DMS53 treated with DMSO at 0.1 percent for 48 hours (cell line): ENCODE results near the gene POLE4.

Source experiments
- DNase-seq: peaks from one replicate; lab custom pipeline; 2025; ENCODE audit not compliant: unreplicated experiment; lab: John Stamatoyannopoulos, UW

POLE4 gene

GRCh38 chr2:74939919-74940812, 18.3 kb upstream of the POLE4 start:
- peak; percentile 24 for DNase-seq

GRCh38 chr2:74941284-74941683, 17.2 kb upstream of the POLE4 start:
- DNase-seq: no peak

GRCh38 chr2:74942263-74942662, 16.2 kb upstream of the POLE4 start:
- no peak for DNase-seq

DNA sequence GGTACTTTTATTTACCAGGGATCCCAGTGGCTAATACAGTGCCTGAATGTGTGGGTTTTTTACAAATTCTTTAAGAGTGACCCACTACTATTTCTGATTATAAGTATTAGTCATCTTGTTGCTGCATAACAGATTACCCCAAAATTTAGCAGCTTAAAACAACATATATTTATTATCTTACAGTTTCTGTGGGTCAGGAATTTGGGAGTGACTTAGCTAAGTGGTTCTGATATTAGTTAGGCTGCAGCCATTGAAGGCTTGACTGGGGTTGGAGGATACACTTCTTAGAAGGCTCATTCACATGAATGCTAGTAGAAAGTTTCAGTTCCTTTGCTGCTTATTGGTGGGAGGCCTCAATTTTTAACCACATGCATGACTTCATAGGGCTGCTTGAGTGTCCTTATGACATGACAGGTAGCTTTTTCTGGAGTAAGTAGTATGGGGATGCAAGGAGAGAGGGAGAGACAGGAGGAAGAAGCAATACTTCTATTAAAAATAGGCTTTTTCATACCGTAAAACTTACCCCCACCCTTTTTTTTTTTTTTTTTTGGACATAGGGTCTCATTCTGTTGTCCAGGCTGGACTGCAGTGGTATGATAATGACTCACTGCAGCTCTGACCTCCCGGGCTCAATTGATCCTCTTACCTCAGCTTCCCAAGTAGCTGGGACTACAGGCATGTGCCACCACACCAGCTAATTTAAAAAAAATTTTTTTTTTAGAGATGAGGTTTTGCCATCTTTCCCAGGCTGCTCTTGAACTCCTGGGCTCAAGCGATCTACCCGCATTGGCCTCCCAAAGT, 13.3 kb upstream of the POLE4 start:
- no peak for DNase-seq

- DNase-seq: no peak
Observed at GRCh38 chr2:74945788-74946331, 12.6 kb upstream of the POLE4 start.

- no peak for DNase-seq
Observed at GRCh38 chr2:74947703-74948102, 10.7 kb upstream of the POLE4 start.

DNA sequence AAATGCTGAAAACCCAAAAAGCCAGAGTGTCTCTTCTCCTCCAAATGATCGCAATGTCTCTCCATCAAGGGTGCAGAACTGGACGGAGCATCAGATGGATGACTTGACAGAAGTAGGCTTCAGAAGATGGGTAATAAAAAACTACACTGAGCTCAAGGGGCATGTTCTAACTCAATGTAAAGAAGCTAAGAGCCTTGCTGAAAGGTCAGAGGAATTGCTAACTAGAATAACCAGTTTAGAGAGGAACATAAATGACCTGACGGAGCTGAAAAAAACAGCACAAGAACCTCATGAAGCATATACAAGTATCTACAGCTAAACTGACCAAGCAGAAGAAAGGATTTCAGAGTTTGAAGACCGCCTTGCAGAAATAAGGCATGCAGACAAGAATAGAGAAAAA, 9.7 kb upstream of the POLE4 start:
- no peak for DNase-seq

DNA sequence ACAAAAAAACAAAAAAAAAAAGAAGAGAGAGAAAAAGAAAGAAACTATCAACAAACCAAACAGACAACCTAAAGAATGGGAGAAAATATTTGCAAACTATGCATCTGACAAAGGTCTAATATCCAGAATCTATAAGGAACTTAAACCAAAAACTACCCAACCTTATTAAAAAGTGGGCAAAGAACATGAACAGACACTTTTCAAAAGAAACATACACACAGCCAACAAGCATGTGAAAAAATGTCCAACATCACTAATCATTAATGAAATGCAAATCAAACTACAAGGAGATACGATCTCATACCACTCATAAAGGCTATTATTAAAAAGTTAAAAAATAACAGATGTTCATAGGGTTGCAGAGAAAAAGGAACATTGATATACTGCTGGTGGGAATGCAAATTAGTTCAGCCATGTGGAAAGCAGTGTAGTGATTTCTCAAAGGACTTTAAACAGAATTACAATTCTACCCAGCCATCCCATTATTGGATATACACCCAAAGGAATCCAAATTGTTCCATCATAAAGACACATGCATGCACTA, 7.2 kb upstream of the POLE4 start:
- no peak for DNase-seq

GRCh38 chr2:74952575-74952974, 5.9 kb upstream of the POLE4 start:
- no peak for DNase-seq

- no peak for DNase-seq
Observed at GRCh38 chr2:74953796-74954499, 4.5 kb upstream of the POLE4 start.

- DNase-seq: no peak
Observed at GRCh38 chr2:74954500-74954874, 4.0 kb upstream of the POLE4 start.

DNA sequence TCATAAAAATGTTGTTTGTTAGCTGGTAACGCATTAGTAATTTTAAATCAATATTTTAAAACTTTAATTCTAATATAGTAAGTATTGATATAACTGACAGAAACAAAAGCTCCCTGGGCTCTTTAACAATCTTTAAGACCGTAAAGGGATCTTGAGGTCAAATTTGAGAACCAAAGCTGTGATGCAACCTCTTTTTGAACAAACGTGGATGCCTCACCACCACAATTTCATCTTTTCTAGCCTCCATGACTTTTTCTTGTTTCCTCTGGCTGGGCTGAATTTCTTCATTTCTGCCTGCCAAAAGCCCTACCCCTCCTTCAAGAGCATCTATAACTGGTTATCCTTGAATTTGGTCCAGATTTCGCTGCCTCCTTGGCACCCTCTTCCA, 563 bp upstream of the POLE4 start:
- DNase-seq: no peak

GRCh38 chr2:74959106-74959751, 786 bp downstream of the POLE4 start:
- no peak for DNase-seq

GRCh38 chr2:74966887-74967286, 8.4 kb downstream of the POLE4 start:
- no peak for DNase-seq

DNA sequence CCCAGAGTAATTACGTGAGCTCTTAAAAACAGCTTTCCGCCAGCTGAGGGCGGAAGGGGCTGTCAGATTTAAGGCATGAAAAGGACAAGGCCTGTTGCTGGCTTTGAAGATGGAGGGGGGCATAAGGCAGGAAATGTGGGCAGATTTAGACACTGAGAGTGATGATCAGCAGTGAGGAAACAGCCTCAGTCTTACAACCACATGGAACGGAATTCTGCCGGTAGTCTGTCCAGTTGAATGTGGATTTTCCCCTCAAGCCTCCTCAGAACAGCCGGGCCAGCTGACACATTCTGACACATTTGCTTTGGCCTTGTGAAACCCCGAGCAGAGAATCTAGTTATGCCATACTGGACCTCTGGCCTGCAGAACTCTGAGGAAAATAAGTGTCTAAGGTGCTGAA, 16.6 kb downstream of the POLE4 start:
- DNase-seq: no peak

DNA sequence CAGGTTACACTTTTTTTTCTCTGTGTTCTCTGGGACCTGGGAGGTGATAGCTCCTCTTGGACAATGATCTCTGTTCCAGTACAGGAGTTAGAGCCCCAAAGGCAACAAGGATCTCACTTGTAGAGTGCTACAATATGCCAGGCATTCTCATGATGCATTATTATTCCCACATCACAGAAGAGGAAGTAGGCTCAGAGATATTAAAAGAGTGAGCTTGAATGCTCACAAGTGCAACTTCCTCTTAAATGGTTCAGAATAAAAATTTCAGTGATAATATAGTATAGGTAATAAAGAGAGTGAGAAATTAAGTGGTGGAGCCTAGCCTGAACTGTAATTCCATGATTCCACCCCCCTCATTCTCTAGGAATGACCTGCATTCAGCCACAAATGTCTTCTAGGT, 21.4 kb downstream of the POLE4 start:
- DNase-seq: no peak

DNA sequence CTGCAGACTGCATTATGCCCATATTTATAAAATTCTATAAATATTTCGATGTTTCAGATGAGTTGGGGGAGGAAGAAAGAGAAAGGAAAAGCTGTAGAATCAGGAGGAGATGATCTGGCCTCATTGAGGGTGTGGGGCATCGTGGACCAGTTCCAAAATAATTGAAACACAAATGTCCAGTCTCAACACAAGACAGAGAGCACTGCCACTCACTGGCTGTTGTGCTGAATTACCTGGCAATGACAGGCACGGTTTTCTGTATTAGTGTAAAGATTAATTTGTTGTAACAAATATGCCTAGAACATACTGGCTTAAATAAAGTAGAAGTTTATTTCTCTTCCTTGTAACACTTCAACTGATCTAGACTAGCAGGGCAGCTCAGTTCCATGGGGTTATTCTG, 24.1 kb downstream of the POLE4 start:
- DNase-seq: no peak

DNA sequence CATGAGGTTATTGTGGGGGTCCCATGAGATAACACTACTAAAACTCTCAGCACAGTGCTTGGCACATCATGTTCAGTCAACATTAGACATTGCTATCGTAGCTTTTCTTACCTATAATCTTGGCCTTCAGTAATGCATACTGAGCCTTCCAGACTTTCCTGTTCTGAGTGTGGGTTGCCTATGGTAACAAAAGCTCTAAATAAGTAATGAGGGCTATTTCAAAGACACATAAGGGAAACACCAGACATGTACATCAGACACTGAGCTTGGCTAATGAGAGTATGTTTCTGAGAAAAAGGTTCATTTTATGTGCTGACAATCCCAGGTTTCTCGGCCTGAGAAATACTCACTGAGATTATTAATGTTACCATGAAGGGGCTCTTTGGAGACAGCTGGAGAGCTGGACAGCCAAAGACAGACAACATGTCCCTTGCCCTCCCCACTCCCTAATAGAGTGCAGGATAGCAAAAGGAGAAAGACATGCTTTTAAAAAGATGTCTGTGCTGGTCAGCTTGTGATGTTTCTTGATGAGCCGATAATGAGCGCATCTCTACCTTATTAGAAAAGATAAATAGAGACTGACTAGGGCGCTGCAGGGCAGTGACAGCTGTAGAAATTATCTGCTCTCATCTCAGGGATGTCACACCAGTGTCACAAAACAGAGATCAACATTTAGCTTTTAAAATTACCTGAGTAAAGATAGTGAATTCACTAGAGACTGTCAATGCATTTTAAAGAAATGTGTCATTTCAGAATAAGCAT, 25.4 kb downstream of the POLE4 start:
- DNase-seq: no peak

DNA sequence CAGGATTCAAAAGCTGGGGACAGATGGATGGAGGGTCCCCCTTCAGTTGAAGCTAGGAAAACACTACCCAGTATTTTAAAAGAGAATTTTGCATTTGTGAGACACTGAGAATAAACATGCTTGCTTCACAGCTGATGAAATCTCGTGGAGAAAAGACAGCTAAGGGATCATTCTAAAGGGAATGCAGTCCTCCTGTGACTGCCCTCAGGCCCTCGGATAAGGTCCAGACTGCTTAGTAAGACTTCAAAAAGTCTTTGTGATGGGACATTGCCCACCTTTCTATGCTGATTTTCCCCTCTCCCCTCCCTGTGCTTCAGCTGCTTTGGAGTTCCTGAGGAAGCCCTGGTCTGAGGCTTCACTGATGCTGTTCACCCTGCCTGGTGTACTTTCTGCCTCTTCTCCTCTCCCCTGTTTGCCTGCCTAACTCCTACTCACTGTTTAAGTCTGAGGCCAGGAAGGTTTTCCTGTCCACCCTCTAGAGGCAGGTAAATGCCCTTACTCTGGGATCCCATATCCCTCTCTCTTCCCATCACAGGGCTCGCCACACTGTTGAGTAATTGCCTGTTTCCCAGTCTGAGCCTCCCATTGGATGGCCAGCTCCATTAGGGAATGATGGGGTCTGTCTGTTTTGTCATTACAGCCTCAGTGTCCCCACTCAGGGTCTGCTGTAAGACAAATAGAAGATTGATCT, 26.6 kb downstream of the POLE4 start:
- DNase-seq: no peak
